Thymus (tissue), 11 donors: ENCODE measurements around the gene LAIR2. TPM values are rescaled to one million over a fixed set of nuclear protein-coding genes. Genes with fewer than 3 reads are reported as not detected.
"Not testable (repeated sequence)": the region's sequence is repeated elsewhere in the genome, so short reads cannot be mapped to it uniquely, and the experiment has no call there.

ENCODE experiments used
- DNase-seq, 9 donors: peaks; one replicate each; pipeline ENCODE4 v3.0.0-alpha.2; 2013; ENCODE audit warnings: low spot score in 9 of 9, low read depth in 6 of 9, missing footprints in 1 of 9
- H3K27ac ChIP-seq, 2 donors: one replicate each; pipeline ENCODE4 v1.5.1; 2013; ENCODE audit warnings: control low read depth in 1 of 2, low read depth in 1 of 2, low read length in 1 of 2, mild to moderate bottlenecking in 1 of 2, moderate library complexity in 1 of 2
- H3K27me3 ChIP-seq, 2 donors: one replicate each; pipeline ENCODE4 v1.5.1; 2013; ENCODE audit warnings: low read length in 1 of 2; ENCODE audit not compliant: control insufficient read depth in 2 of 2, insufficient read depth in 1 of 2
- H3K36me3 ChIP-seq, 2 donors: one replicate each; pipeline ENCODE4 v1.5.1; 2013; ENCODE audit warnings: low read length in 1 of 2, mild to moderate bottlenecking in 1 of 2, moderate library complexity in 1 of 2; ENCODE audit not compliant: control insufficient read depth in 2 of 2, insufficient read depth in 2 of 2
- H3K4me1 ChIP-seq, 2 donors: one replicate each; pipeline ENCODE4 v1.5.1; 2013; ENCODE audit warnings: low read length in 2 of 2; ENCODE audit not compliant: control insufficient read depth in 2 of 2, insufficient read depth in 2 of 2
- H3K4me3 ChIP-seq, 2 donors: one replicate each; pipeline ENCODE4 v1.5.1; 2013; ENCODE audit warnings: low read length in 2 of 2, control low read depth in 1 of 2, mild to moderate bottlenecking in 1 of 2
- H3K9me3 ChIP-seq, 2 donors: one replicate each; pipeline ENCODE4 v1.5.1; 2013; ENCODE audit warnings: low read length in 1 of 2, mild to moderate bottlenecking in 1 of 2; ENCODE audit not compliant: control insufficient read depth in 2 of 2, insufficient read depth in 1 of 2
- WGBS: extraction: QIAGEN DNeasy Blood & Tissue Kit; methylation state at CpG from one replicate; pipeline ENCODE4 v1.1.7; 2013; 5-methylcytosine and 5-hydroxymethylcytosine counted together
- polyA plus RNA-seq: library from polyadenylated mRNA; stranded (reverse); fragments of 200-250 nt; gene quantifications from one replicate; pipeline ENCODE4 v1.2.3, GENCODE V29; 2013
- total RNA-seq: library from RNA; stranded (reverse); fragments of 120-200 nt; gene quantifications from one replicate; pipeline ENCODE4 v1.2.4, GENCODE V29; 2013
- donor health status: healthy.

The LAIR2 gene
- total and polyA plus RNA-seq, 2 donors: 3.2 to 18.5 TPM

DNA sequence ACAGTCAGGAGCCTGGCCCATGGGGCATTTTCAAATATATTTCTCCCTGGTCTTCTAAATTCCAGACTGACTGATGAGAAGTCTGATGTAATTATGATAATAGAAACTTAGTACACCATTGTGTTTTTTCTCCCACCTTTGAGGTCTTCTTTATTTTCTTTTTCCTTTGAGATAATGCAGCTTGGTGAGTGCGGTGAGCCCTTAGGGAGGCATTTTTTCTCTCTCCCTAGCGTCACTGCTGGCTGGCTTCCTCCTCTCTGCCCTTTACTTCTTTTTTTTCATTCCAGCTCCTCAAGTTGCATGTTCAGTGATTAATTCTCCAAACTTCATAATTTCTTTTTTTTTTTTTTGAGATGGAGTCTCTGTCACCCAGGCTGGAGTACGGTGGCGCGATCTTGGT, 16.8 kb upstream of the LAIR2 start:
- 71% methylated on average over 5 of the region's 5 CpGs for WGBS
- H3K27me3 ChIP-seq: peaks cover 2 to 5% of the 10 kb centered on the region in 2 donors

DNA sequence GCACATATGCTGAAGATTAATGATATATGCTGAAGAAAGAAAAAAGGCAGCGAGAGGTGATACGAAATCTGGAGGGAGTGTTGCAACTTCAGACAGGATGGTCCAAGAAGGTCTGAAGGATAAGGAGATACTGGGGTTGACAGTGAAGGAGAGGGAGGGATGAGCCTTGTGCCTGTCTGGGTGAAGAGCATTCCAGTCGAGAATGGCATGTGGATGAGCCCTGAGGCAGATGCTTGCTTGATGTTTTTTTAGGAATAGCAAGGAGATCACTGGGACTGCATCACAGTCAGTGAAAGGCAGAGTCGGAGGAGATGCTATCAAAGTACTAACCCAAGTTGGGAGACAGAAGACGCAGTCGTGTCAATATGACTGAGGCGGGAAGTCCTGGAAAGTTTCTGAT, 13.3 kb upstream of the LAIR2 start:
- Histone ChIP-seq H3K4me1 (no peaks in the 10 kb centered on the region), H3K27me3 (peaks cover 2 to 9% of the 10 kb centered on the region in 2 donors), H3K36me3 (no peaks in the 10 kb centered on the region), H3K9me3 (no peaks in the 10 kb centered on the region), H3K4me3 (no peak overlapping the region), H3K27ac (no peak overlapping the region)
- no peak for DNase-seq
- 87% methylated on average over 7 of the region's 7 CpGs for WGBS

More for the DNA sequence above, 16.8 kb upstream of the LAIR2 start:
- DNase-seq: no peak
- Histone ChIP-seq H3K9me3 (no peaks in the 10 kb centered on the region), H3K4me3 (no peak overlapping the region), H3K36me3 (no peaks in the 10 kb centered on the region), H3K27ac (no peak overlapping the region), H3K4me1 (no peaks in the 10 kb centered on the region)

DNA sequence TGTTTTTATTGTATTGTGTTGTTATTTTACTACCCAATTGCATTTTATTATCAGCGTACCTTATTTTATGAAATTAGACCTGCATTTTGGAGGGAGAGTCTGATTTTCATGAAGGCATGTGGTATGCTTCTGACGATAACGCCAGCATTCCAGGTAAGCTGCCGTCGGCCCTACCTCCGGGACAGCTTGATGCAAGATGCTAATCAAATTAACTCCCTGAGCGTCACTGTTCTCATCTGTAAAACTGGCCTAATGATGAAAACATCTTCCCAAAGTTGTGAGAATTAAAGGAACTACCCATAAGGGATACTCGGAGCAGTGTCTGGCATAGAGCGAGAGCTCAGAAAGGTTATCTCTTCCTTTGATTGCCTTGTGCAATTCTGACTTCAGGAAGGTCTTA, 12.9 kb upstream of the LAIR2 start:
- Histone ChIP-seq H3K9me3 (no peaks in the 10 kb centered on the region), H3K36me3 (no peaks in the 10 kb centered on the region), H3K27ac (no peak overlapping the region), H3K4me1 (no peaks in the 10 kb centered on the region), H3K4me3 (no peak overlapping the region), H3K27me3 (peaks cover 2 to 7% of the 10 kb centered on the region in 2 donors)
- WGBS: 79% methylated on average over 9 of the region's 9 CpGs
- DNase-seq: no peak

DNA sequence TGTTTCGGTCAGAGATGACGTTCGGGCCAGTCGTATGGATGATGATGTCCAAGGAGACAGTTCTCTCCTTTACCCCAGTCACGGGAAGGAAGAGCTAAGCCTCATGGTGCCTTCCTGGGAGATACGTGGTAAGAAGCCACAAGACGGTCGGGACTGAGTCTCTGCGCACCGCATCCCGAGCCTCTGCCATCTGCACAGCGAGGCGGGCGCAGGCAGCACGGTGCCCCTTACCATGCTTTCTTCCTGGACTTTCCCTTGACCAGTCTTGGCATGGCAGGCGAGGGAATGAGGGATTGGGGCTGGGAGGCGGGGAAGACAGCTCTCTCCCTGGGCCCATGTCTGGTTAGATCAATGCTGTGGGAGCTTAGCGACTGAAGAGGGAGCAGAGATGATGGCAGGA, 10.1 kb upstream of the LAIR2 start:
- peak overlapping the region in 1 of 2 donors; percentile 27 for H3K4me3 ChIP-seq
- 94% methylated on average over 18 of the region's 18 CpGs for WGBS
- no peak for DNase-seq
- H3K27ac ChIP-seq: no peak overlapping the region
- H3K36me3 ChIP-seq: no peaks in the 10 kb centered on the region
- H3K9me3 ChIP-seq: no peaks in the 10 kb centered on the region
- peaks cover 2 to 7% of the 10 kb centered on the region in 2 donors for H3K27me3 ChIP-seq
- H3K4me1 ChIP-seq: no peaks in the 10 kb centered on the region

DNA sequence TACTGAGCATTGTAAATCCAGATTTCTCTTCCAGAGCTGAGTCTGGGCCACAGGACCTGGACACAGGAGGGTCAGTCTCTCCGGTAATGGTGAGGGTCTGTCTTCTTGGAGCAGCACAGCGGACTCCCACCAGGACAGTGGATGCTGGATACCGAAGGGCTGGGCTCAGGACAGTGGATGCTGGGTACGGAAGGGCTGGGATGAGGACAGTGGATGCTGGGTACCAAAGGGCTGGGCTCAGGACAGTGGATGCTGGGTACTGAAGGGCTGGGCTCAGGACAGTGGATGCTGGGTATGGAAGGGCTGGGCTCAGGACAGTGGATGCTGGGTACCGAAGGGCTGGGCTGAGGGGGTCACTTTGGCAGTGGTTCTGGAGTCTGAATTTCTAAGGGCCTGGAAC, 9.6 kb upstream of the LAIR2 start:
- DNase-seq, H3K27me3 ChIP-seq, H3K36me3 ChIP-seq, H3K9me3 ChIP-seq, H3K4me1 ChIP-seq, H3K27ac ChIP-seq: not testable (repeated sequence)
- peak overlapping the region in 1 of 2 donors; percentile 27 for H3K4me3 ChIP-seq
- 95% methylated on average over 5 of the region's 5 CpGs for WGBS

DNA sequence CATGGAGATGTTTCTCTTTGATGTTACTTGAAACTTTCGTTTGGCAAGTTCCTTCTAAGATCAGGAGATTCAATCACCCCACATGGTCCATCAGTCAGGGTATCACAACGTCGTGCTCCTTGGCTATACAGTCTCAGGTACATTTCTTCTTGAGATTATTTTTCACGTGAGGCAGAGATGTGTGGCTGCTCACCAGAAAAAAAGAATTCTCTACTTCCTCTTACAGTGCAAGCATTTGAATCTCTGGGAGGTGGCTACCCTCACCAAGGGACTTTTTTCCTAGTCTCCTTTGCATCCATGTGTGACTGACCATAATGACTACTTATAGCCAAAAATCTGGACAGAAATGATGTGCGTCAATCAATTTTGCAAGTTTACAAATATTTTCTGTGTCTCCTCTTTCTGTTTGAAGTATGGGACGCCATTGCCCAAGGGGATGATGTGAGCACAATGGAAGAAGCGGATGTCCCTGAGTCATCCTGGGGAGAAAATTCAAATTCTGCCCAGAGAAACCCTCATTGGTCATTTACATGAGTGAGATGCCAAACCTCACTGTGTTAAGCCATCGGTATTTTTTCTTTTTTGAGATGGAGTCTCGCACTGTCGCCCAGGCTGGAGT, 8.6 kb upstream of the LAIR2 start:
- no peaks in the 10 kb centered on the region for H3K9me3 ChIP-seq
- WGBS: 74% methylated on average over 10 of the region's 10 CpGs
- DNase-seq: no peak
- H3K4me1 ChIP-seq: peaks cover 0 to 3% of the 10 kb centered on the region in 2 donors
- H3K27me3 ChIP-seq: peaks cover 2 to 7% of the 10 kb centered on the region in 2 donors
- no peak overlapping the region for H3K4me3 ChIP-seq
- no peaks in the 10 kb centered on the region for H3K36me3 ChIP-seq
- no peak overlapping the region for H3K27ac ChIP-seq

DNA sequence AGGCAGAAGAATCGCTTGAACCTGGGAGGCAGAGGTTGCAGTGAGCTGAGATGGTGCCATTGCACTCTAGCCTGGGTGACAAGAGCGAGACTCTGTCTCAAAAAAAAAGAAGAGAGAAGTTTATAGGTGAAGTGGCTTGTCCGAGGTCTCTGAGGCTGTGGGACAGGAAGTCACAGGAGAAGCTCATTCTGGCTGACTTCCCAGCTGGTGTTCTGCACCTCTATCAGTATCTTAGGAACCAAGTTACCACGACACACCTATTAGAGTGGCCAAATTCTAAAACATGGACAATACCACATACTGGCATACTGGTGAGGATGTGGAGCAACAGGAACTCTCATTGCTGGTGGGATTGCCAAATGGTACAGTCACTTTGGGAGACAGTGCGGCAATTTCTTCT, 7.3 kb upstream of the LAIR2 start:
- not testable (repeated sequence) for H3K27me3 ChIP-seq, H3K4me3 ChIP-seq, DNase-seq, H3K36me3 ChIP-seq, H3K4me1 ChIP-seq, H3K27ac ChIP-seq, H3K9me3 ChIP-seq
- 39% methylated on average over 5 of the region's 5 CpGs for WGBS

DNA sequence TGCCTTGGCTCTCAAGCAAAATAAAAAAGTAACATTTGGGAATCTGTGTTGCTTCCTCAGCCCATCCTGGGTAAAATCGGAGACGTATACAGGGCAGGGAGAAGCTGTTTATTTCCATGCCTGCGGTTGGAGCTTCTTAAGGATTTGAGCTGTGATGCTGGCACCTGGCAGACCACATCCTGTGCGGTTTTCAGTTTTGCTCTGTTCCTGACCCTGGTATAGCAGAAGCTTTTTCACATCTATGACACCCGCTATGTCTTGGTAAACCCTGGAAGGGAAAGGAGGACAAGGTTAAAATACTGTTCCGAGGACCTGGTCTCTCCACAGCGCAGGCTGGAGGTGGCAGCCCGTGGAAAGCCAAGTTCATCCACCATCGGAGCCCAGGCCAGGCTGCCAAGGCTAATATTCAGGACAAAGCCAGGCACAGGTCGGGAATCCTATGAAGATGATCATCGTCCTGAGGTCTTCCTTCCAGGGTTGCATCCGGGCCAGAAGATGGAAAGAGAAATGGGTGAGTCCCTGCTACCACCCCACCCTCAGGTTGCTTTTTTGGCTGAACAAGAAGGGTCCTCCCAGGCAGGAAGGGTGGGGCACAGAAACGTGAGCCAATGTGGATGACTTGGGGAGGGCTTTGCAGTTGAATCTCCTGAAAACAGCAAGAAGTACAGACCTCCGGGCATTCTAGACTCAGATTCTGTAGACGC, 4.7 kb upstream of the LAIR2 start:
- not testable (repeated sequence) for H3K9me3 ChIP-seq, H3K36me3 ChIP-seq, H3K4me1 ChIP-seq, H3K27me3 ChIP-seq
- peak in 2 of 9 donors; percentile 40 to 57 for DNase-seq
- peak overlapping the region in 1 of 2 donors; percentile 52 for H3K27ac ChIP-seq
- peak overlapping the region; percentile 16 to 21 for H3K4me3 ChIP-seq
- WGBS: 34% methylated on average over 9 of the region's 15 CpGs

DNA sequence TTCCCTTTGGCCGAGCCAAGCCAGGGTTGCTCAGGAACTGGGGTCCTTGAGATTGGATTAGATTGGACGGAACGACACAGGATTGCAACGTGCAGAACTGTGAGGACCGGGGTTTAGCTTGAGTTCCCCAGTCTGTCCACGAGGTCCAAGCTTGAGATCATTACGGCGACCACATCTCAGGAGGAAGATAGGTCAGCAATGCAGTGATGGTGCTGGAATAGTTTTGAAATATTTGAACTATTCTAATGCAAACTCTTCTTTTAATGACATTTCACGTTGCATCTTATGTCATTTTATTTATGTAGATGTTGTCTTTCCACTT, 4.2 kb upstream of the LAIR2 start:
- H3K4me3 ChIP-seq: peak overlapping the region; percentile 16 to 21
- H3K27me3 ChIP-seq, DNase-seq, H3K36me3 ChIP-seq, H3K9me3 ChIP-seq, H3K27ac ChIP-seq, H3K4me1 ChIP-seq: not testable (repeated sequence)
- WGBS: 65% methylated on average over 9 of the region's 9 CpGs
